Fibroblast of peridontal ligament (primary cell): ENCODE results near the gene ASTN1.
"Not testable (repeated sequence)": the region's sequence is repeated elsewhere in the genome, so short reads cannot be mapped to it uniquely, and the experiment has no call there.

ENCODE experiments used
- DNase-seq: peaks from one replicate; pipeline ENCODE4 v3.0.0-alpha.2; 2010; ENCODE audit errors: extremely low read depth

Gene ASTN1

DNA sequence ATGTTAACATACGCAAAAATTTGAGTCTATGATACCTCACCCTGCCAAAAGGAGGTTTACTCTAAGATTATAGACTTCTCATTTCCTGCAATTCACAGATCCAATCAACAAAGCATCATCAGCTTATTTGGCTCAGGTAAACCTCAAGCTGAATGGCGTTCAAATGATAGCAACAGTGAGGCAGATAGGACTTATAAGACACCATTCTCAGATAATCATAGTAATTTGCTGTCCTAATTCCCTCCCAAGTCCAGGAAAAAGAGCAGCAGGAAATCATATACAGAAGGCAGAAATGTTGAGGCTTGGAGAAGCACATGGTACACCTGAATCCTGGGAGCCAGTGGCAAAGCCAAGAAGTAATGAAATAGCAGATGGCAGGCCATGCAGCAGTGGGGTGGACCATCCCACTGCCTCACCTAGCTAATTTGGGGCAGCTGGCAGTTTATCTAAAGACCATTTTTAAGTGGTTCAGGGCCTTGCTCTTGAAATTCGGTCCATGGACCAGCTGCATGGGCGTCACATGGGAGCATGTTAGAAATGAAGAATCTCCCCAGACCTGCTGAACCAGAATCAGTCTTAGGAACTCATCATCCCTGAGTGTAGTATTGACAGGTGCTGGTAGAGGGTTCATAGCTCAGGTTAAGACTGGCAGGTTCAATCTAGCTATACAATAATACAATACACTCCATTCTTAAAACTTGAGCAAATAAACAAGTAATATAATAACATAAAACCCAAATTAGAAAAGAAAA is 57.7 kb downstream of the ASTN1 start:
- DNase-seq = no peak

DNA sequence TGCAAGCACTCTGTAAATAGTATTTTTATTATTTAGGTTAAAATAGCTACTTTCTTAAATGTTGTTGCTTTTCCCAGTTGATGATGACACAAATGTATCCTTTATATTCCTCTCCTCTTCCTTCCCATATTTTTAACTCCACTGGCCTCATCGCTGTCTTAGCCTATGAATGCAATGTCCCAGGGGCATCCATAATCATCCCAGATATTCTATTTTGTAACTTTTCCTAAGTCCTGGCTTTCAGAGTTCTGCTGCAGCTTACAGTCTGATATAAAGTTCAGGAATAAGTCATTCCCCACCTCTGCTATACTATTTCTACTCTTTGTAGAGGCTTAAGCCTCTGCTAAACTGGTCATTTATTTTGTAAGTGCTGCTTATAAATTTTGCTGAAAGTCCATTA is 58.3 kb downstream of the ASTN1 start:
- DNase-seq = no peak

DNA sequence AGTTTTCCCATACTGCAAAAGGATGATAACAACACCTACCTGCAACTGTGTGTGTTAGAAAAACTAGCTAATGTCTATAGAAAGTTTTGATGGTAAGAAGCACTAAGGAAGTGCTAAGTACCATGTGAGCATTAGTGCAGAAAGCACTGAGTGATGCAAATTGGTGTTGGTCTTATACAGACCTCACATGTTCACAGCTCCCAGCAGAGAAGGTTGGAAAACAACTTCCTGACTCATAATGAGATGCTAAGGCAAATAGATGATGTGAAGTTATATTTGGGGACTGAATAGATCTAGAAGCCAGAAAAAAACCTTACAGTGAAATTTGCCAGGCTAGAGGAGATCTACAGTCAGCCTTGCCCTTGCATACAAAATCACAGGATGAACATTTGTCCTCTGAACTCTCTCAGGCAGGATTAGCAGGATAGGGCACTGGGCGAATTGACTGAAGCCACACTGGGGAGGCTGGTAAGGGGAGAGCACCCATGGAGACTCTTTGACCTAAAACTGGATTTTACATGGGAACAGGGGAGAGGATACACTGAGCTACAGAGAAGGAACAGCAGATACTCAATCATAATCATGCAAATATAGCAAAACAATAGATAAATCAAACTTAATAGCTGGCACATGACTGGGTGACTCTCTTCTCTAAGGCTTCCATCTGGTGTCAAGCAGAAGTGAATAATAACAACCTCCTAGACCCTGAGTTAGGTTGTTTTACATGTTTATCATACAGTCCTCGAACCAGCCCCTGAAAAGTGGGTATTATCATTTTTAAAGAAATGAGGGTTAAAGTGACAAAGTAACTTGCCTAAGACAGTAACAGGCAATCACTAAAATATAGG is 61.3 kb downstream of the ASTN1 start:
- no peak for DNase-seq

DNA sequence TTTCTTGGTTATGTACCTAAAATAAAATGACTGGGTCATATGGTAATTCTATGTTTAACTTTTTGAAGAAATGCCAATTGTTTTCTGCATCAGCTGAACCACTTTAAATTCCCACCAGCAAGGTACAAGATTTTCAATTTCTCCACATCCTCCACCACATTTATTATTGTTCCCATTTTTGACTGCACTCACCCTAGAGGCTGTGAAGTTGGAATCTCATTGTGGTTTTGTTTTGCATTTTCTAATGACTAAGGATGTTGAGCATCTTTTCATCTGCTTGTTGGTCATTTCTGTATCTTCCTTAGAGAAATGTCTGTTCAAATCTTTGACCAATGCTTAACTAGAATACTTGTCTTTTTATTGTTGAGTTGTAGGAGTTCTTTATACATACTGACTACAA is 72.5 kb downstream of the ASTN1 start:
- DNase-seq = no peak

DNA sequence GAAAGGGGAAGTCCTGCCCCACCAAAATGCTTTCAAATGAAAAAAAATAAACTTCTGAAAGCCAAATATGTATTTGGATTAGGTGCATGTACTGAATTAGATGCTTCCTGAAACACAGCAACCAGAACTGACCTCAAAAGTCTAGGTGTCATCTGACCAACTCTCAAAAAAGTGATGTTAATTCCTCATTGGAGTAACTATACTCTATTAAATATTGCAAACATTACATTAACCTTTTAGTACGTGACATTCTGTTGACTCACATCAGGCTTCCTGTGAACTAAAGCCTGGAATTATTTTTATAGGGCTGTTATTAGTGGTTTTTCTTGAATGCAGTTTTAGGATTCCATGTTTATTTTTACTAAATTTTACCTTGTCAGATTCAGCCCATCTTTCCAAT is 73.5 kb downstream of the ASTN1 start:
- no peak for DNase-seq

DNA sequence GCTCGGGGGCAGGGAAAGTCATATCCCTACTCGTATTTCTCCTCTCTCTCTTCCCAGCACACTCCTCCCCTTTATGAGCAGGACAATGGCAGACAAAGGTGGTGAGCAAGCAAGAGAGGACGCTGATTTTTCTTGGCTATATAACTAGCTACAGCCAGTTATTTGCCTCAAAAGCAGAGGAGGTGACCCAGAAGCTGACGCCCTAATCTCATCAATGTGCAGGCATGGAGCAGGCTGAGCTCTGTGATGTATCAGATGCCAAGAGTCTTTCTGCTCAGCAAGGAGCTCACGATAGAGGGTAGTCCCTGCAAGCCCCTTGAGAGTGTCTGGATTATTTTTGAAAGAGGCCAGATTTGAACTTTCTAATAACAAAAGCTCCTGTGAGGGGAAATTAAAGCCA is 75.5 kb downstream of the ASTN1 start:
- no peak for DNase-seq

DNA sequence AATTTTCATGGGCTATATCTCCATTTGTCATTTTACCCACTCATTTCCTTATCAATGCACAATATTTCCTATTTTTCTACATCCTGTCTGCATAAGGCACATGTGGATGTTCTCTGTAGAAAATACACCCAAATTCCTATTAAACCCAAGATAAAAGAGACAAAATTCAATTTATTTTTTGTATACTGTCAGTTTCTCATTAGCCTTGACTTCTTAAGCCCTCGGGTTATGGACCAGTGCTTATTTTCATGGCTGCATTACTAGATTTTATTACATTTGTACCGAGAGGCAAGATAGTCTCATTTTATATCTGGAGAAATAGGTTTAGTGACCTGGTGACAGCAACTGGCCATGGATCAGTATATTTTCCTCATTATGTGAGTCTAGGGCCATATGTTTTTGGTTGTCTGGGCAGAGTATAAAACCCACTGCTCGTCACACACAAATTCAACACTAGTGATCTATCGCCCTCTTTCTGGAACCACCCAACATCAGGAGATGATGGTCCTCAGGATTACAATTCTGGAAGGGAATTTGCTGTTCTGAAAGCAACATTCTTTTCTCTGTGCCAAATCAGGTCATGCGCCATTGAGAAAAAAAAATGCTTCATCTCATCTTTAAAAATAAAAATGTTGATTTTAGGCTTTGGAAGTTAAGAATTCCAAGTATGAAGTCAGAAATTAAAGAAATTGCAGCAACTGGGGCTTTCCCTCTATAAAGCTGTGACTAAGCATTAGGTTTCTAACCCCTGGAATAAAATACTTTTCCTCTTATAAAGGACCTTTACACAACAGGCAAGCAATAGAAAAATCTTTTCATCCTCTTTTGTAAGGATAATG is 81.4 kb downstream of the ASTN1 start:
- DNase-seq = no peak

DNA sequence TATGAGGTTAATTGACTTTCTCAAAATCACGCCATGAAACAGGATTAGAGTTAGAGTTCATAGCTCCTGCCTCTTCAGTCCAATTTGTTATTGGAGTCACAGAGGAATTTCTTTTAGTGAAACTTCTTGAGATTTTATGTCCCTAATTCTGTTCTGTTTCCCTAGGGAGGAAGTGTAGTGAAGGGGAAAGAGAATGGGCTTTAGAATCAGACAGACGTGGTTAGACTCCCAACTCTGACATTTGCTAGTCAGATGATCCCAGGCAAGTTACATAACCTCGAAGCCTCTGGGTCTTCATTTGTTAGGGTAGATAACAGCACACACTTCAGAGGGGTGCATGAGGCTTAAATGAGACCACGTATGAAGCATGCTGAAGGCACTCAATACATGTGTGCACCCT is 83.9 kb downstream of the ASTN1 start:
- DNase-seq = no peak

DNA sequence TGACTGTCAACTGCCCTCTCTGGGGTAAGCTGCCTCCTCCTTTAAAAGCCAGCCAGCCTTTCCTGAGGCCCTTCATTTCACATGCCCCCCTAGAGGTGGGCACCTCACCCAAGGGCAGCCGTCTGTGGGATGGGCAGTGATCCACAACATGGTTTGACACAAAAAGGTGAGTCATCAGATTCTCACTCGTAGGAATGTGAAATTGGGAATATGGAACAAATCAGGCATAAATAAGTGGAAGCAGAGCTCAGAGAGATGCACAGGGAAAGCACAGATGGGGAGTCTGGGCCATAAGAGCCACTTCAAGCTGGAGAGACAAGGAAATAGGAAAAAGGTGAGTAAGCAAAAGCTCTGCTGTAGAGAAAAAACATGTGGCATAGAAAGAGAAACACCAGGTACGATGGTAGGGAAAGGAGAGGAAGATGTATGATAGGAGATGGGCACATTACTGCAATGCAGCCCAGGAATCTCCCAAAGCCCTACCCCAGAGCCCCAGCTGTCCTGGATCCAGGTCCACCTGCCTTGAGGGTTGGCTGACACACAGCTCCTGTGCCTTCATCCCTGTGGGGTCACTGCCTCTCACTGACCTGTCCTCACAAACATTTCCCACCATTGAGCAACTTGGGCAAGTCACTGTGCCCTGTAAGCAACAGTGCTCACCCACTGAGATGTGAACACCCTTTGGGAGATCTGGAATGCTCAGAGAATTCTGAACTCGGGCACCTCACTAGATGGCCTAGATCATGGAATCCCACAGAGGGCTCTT is 86.6 kb downstream of the ASTN1 start:
- DNase-seq = no peak

DNA sequence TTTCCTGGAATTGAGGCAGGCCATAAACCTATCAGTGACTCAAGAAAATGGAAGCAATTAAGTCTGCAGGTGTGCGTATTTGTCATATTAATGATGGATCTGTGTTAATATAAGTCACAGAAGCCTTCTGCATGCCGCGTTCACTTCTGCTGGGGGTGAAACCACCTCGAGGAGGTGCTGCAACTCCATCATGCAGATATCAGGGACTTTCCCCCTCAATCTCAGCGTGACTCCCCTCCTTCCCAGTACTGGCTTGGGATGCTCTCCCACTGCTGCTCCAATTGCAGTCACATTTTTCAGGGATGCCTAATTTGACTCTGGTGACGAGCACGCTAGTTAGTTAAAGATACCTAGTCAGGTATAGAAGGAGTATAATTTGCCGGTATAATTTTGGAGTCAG is 87.5 kb downstream of the ASTN1 start:
- no peak for DNase-seq

DNA sequence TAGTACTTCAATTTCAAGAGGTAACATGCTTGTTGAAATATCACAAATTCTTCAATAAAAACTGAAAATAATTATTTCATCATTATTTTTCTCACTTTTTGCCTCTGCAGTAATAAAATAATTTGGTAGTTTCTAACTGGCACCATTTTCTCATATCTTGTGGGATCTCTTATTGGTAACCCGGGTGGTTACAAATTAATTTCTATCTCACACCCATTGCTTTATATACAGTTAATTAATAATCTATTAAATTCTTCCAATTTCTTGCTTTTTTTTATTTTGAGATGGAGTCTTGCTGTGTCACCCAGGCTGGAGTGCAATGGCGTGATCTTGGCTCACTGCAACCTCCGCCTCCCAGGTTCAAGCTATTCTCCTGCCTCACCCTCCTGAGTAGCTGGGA is 89.7 kb downstream of the ASTN1 start:
- DNase-seq = not testable (repeated sequence)

DNA sequence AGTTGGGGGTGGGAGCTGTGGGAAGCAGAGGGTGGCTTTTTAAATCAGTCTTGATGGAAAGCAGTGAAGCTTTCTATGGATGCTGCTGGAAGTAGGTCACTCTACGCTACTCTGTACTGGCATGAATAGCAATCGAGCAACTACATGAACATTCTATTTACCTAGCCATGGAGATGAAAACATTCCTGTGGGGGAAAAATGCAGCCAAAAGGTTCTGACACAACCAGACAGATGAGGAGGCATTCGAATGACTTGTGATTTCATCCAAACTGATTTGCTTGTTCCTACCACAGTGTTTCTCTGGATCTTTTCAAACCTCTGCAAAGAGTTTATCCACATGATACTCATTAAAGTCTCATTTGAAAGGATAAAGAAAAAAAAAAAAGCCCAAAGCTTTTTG is 95.0 kb downstream of the ASTN1 start:
- DNase-seq = no peak

DNA sequence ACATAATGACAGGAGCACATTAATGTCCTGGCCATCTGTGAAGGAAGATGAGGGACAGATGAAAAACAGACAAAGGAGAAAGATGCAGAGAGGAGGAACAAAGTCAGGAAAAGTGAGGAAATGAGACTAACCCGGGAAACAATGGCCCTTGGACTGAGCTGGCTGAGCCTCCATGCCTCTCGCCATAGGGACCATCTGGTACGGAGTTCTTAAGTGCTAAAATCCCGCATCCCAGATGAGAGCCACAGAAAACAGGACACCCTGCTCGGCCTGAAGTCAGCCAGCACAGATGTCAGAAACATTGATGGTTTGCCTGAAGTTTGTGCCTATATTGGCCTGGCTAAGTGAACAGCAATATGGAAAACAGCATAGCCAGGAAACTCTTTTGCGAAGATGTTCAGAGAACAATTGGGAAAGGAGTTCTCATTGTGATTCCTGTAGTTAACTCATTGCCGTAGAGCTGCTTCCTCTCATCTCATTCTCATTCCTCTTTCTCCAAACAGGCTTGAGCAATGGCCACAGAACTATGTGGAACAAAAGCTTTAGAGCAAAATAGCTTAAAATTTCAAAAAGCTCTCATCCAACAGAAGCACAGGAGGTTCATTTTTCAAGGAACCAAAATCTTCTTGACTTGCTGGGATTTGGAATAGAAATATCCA is 96.6 kb downstream of the ASTN1 start:
- no peak for DNase-seq

DNA sequence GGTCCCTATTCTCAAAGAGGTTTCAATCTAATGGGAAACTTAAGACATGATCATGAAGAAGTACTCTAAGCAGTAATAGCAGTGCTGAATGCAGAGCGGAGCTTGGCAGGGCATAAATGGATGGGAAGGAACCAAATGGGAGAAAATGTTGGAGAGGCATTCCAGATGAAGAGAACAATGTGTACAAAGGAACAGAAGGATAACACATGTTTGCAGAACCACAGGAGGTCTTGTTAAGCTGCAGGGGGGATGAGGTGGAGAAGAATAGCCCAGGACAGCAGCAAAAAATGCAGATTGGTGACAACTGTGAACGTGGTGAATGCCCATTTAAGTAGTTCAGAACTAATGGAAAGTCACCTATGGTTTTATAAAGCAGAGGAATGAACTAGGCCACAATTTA is 99.1 kb downstream of the ASTN1 start:
- DNase-seq = no peak

DNA sequence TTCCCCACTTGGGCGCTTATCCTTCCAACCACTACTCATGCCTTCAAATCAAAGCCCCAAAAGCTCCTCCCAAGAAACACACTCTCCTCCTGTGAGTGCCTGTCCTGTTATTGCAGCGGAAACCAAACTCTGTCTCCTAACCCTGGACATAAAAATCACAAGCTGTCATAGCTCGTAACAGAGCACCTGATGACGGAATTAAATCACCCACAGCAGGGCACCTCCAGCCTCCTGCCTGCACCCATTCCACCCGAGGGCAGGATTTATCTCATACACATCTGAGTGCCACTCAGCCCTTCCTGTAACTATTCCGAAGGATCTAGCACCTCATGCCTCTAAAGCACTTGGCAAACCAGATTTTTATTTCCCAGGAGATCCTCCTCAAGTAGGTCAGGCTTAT is 100.9 kb downstream of the ASTN1 start:
- no peak for DNase-seq

DNA sequence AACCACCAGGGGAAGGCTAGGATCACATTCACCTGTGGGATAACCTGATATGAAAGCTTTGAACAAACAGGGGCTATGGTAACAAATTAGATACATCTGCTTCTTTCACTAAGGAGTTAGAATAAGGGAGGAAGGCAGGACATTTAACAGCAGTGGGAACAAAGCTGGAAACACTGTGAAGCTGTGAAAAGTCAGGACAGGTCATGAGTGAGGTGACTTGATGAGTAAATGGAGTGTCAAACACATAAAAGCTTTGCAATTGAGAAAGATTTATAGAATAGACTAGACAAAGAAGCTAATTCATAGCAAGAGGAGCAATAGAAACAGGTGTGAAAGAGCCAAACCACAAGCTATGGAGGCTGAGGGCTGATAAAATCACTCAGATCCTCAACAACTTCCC is 110.0 kb downstream of the ASTN1 start:
- DNase-seq = no peak

DNA sequence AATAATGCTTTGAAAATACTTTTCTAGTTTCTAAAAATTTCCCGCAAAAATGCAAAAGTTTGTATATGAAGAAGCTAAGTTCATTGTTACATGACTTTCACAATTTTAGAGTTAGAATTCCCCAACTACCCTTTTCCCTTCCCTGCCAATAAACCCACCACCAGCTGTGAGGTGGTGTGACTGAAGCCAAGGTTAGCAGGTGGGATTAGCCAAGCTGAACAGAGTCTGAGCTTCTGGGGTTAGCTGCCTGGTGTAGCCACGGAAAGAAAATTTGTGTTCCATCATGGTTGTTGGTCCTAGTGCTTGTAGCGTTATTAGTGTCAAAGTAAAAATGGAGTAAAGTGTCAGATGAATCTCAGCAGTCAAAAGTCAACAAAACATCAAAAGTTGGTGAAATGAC is 110.9 kb downstream of the ASTN1 start:
- DNase-seq = no peak

DNA sequence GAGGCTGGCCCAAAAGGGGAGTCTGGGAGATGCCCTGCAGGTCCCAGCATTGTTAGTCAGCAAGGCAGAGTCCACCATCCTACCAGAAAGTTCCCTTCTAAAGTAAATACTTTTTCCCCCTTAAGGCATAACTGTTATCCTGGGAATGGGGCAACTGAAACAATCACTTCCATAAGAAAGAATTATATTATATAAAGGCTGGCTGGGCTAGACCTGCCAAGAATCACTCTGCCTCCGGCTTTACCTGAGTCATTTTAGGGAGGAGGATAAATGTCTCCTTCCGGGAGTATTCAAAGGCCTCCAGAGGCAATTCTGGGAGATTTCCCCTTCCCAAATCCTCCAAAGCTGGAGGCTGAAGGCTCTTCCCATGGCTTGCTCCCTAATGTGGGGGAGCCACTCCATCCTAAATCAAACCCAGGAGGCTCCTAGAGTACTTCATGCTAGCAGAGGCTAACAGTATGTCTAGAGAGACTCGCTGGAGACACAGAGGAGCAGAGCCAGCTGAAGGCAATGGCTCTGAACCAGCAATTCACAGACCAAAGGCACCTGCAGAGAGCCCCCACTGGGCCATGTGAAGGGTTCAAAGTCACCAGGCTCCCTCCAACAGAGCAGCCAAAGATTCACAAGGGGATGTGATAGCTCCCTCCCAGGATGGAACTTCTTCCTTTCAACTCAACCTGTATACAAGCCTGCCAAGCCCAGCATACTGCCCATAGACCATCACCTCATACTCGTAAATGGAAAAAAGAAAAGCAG is 116.0 kb downstream of the ASTN1 start:
- no peak for DNase-seq

DNA sequence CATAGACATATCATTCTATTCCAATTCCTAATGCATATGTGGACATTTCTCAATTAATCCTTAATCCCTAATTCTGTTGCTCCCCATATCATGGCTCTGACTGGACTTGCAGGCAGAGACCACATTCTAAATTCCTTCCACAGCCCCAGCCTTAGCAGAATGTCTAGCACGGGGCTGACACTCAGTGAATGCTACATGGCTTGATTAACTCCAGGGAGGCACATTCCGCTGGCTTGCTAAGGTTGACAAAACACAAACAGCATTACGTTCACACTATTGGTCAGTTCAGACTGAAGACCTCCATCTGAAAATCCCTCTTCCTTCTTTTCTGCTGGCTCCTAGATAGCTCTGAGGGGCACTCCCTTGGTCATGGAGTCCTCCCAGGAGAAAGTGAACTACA is 119.4 kb downstream of the ASTN1 start:
- no peak for DNase-seq

DNA sequence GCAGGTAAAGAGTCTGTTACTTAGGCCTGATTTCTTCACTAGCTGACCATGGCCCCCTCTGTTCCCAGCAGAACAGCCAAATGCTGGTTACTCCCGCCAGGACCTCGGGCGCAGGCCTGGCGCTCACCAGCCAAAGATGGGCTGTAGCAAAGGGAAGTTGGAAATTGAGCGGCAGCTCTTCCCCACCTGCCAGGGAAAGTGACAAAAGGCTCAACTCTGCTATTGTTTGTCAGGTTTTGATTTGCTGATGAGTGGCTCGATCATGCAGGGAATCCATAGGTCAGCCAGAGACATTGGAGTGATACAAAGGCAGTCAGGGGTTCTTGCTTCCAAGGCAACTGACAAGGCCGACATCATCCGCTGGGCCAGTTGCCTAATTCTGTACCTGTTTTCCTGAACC is 120.1 kb downstream of the ASTN1 start:
- DNase-seq = no peak
